Ascending aorta (tissue), 2 donors: ENCODE results near the gene CREBBP. TPM values are rescaled to one million over a fixed set of nuclear protein-coding genes. Genes with fewer than 3 reads are reported as not detected.
"Not testable (repeated sequence)": the region's sequence is repeated elsewhere in the genome, so short reads cannot be mapped to it uniquely, and the experiment has no call there.

ENCODE experiments used
- DNase-seq, 2 donors: peaks; one replicate each; pipeline ENCODE4 v3.0.0-alpha.2; 2019; ENCODE audit warnings: low spot score in 2 of 2
- H3K27ac ChIP-seq, 2 donors: fragments of 200-600 bp; sonication (generic); one replicate each; pipeline ENCODE4 v1.5.1; 2016 to 2017; ENCODE audit warnings: mild to moderate bottlenecking in 1 of 2
- H3K27me3 ChIP-seq: fragments of 200-600 bp; sonication (generic); one replicate; pipeline ENCODE4 v1.5.1; 2017
- H3K36me3 ChIP-seq, 2 donors: fragments of 200-600 bp; sonication (generic); one replicate each; pipeline ENCODE4 v1.5.1; 2016
- H3K4me1 ChIP-seq, 2 donors: fragments of 200-600 bp; sonication (generic); one replicate each; pipeline ENCODE4 v1.5.1; 2016 to 2017; ENCODE audit warnings: mild to moderate bottlenecking in 1 of 2
- H3K4me3 ChIP-seq, 2 donors: fragments of 200-600 bp; sonication (generic); one replicate each; pipeline ENCODE4 v1.5.1; 2016 to 2017; ENCODE audit warnings: mild to moderate bottlenecking in 1 of 2
- H3K9me3 ChIP-seq, 2 donors: fragments of 200-600 bp; sonication (generic); one replicate each; pipeline ENCODE4 v1.5.1; 2016
- CTCF ChIP-seq, 3 experiments: fragments of 200-600 bp in 2 of 3; fragments of 450-650 bp in 1 of 3; sonication (generic) in 2 of 3; IDR thresholded peaks; one replicate each; pipeline ENCODE4 v1.5.1; 2016 to 2019; ENCODE audit warnings: antibody characterized with exemption in 3 of 3, mild to moderate bottlenecking in 1 of 3, moderate library complexity in 1 of 3
- intact Hi-C: fragments of 100-400 bp; cut with DNase I; formaldehyde crosslinking; loops from one replicate; pipeline ENCODE4 v1.15.1; 2023
- total RNA-seq: library from RNA; depleted of rRNA; stranded (reverse); fragments of >200 nt; gene quantifications from one replicate; pipeline ENCODE4 v1.1.0, GENCODE V29; 2016

CREBBP gene
- total RNA-seq, 1 donor from 2014 or later = 73.7 TPM

- Histone ChIP-seq H3K9me3 (no peaks in the 10 kb centered on the region), H3K27me3 (no peaks in the 10 kb centered on the region), H3K4me3 (peak overlapping the region; percentile 78 to 95), H3K36me3 (no peaks in the 10 kb centered on the region), H3K27ac (peak overlapping the region; percentile 84 to 87), H3K4me1 (peaks cover 0 to 7% of the 10 kb centered on the region in 2 donors)
- intact Hi-C loops = loop anchor here (1.0 to 10.0 kb wide), 3 partner anchors 22 to 818 kb away; partner anchors contain the start of genes CDIP1 and CREBBP
- DNase-seq = no peak
- no peak for TF ChIP-seq CTCF (IDR thresholded peaks at IDR 0.05)
Observed at GRCh38 chr16:3716831-3717234, 163.7 kb downstream of the CREBBP start.

- no peak for DNase-seq
- H3K36me3 ChIP-seq = no peaks in the 10 kb centered on the region
- H3K4me3 ChIP-seq = no peak overlapping the region
- no peaks in the 10 kb centered on the region for H3K27me3 ChIP-seq
- H3K27ac ChIP-seq = no peak overlapping the region
- peaks cover 0 to 7% of the 10 kb centered on the region in 2 donors for H3K4me1 ChIP-seq
- H3K9me3 ChIP-seq = no peaks in the 10 kb centered on the region
- intact Hi-C loops = loop anchor here (10.0 kb wide), 1 partner anchor 819 kb away; the partner anchor contains the start of gene CDIP1
- TF ChIP-seq CTCF (IDR thresholded peaks at IDR 0.05) = no peak
Observed at GRCh38 chr16:3715430-3715829, 165.1 kb downstream of the CREBBP start.

- not testable (repeated sequence) for H3K4me1 ChIP-seq, H3K9me3 ChIP-seq, H3K27ac ChIP-seq, H3K27me3 ChIP-seq, H3K36me3 ChIP-seq, H3K4me3 ChIP-seq, DNase-seq
- intact Hi-C loops = loop anchor here (10.0 kb wide), 1 partner anchor 820 kb away; the partner anchor contains the start of gene CDIP1
Observed at GRCh38 chr16:3714378-3714777, 166.1 kb downstream of the CREBBP start.

GRCh38 chr16:3713587-3714242 is 166.8 kb downstream of the CREBBP start:
- peaks cover 0 to 7% of the 10 kb centered on the region in 2 donors for H3K4me1 ChIP-seq
- no peak for TF ChIP-seq CTCF (IDR thresholded peaks at IDR 0.05)
- H3K27ac ChIP-seq = no peak overlapping the region
- DNase-seq = no peak
- no peak overlapping the region for H3K4me3 ChIP-seq
- intact Hi-C loops = loop anchor here (10.0 kb wide), 1 partner anchor 821 kb away; the partner anchor contains the start of gene CDIP1
- no peaks in the 10 kb centered on the region for H3K27me3 ChIP-seq
- no peaks in the 10 kb centered on the region for H3K36me3 ChIP-seq
- H3K9me3 ChIP-seq = no peaks in the 10 kb centered on the region

GRCh38 chr16:3712861-3713372 is 167.6 kb downstream of the CREBBP start:
- Histone ChIP-seq H3K4me3 (no peak overlapping the region), H3K27me3 (no peaks in the 10 kb centered on the region), H3K9me3 (no peaks in the 10 kb centered on the region), H3K27ac (no peak overlapping the region), H3K4me1 (peaks cover 0 to 3% of the 10 kb centered on the region in 2 donors), H3K36me3 (no peaks in the 10 kb centered on the region)
- no peak for DNase-seq
- no peak for TF ChIP-seq CTCF (IDR thresholded peaks at IDR 0.05)
- intact Hi-C loops = loop anchor here (10.0 kb wide), 1 partner anchor 822 kb away; the partner anchor contains the start of gene CDIP1

GRCh38 chr16:3706253-3707012 is 174.1 kb downstream of the CREBBP start:
- H3K27ac ChIP-seq = no peak overlapping the region
- no peak overlapping the region for H3K4me3 ChIP-seq
- no peak for TF ChIP-seq CTCF (IDR thresholded peaks at IDR 0.05)
- H3K9me3 ChIP-seq = no peaks in the 10 kb centered on the region
- H3K4me1 ChIP-seq = no peaks in the 10 kb centered on the region
- no peaks in the 10 kb centered on the region for H3K36me3 ChIP-seq
- no peak for DNase-seq
- H3K27me3 ChIP-seq = no peaks in the 10 kb centered on the region
- intact Hi-C loops = no loop called here
